GM03348 (cell line): ENCODE measurements around the gene AP2M1.
A peak's percentile ranks its signal among the peaks of the same experiment; 100 is the strongest.
"Not testable (repeated sequence)": the region's sequence is repeated elsewhere in the genome, so short reads cannot be mapped to it uniquely, and the experiment has no call there.

ENCODE experiments used
- DNase-seq: peaks from one replicate; pipeline ENCODE4 v3.0.0; 2012; ENCODE audit warnings: low spot score

Gene AP2M1

GRCh38 chr3:184174646-184175492 is at the start of gene AP2M1:
AP2M1 (plus strand) TSS chr3:184174855; CDS start chr3:184176994, 2,139 bp downstream.
- DNase-seq: peak; percentile 94

- no peak for DNase-seq
Measured at GRCh38 chr3:184126006-184126405, 48.6 kb upstream of the AP2M1 start.

- DNase-seq: peak; percentile 75
Measured at GRCh38 chr3:184129012-184129411, 45.6 kb upstream of the AP2M1 start.

GRCh38 chr3:184132945-184133344 is 41.7 kb upstream of the AP2M1 start:
- no peak for DNase-seq

GRCh38 chr3:184133840-184134745 is 40.6 kb upstream of the AP2M1 start:
- peak; percentile 81 for DNase-seq

GRCh38 chr3:184134746-184135148 is 39.9 kb upstream of the AP2M1 start:
- DNase-seq: no peak

- peak; percentile 94 for DNase-seq
Measured at GRCh38 chr3:184135149-184135910, 39.3 kb upstream of the AP2M1 start, which contains the start of gene EIF2B5. EIF2B5 (plus strand) TSS chr3:184135358; CDS start chr3:184135386, 28 bp downstream.

- no peak for DNase-seq
Measured at GRCh38 chr3:184135911-184136260, 38.8 kb upstream of the AP2M1 start.

- no peak for DNase-seq
Measured at GRCh38 chr3:184140436-184140835, 34.2 kb upstream of the AP2M1 start.

- no peak for DNase-seq
Measured at GRCh38 chr3:184142199-184142598, 32.5 kb upstream of the AP2M1 start.

GRCh38 chr3:184143327-184143726 is 31.3 kb upstream of the AP2M1 start:
- no peak for DNase-seq

- DNase-seq: no peak
Measured at GRCh38 chr3:184144505-184144904, 30.1 kb upstream of the AP2M1 start.

GRCh38 chr3:184145111-184145524 is 29.5 kb upstream of the AP2M1 start:
- peak; percentile 34 for DNase-seq

GRCh38 chr3:184145751-184146270 is 28.8 kb upstream of the AP2M1 start:
- no peak for DNase-seq

- no peak for DNase-seq
Measured at GRCh38 chr3:184148076-184148475, 26.6 kb upstream of the AP2M1 start.

- no peak for DNase-seq
Measured at GRCh38 chr3:184149123-184149522, 25.5 kb upstream of the AP2M1 start.

- not testable (repeated sequence) for DNase-seq
Measured at GRCh38 chr3:184149770-184150169, 24.9 kb upstream of the AP2M1 start.

GRCh38 chr3:184154885-184155643 is 19.6 kb upstream of the AP2M1 start, which contains the start of gene DVL3:
DVL3 (plus strand) TSS chr3:184155377; CDS start chr3:184155636, 259 bp downstream.
- peak; percentile 94 for DNase-seq

GRCh38 chr3:184155644-184156521 is 18.8 kb upstream of the AP2M1 start:
- peak; percentile 57 for DNase-seq

- DNase-seq: peak; percentile 84
Measured at GRCh38 chr3:184156522-184156955, 18.1 kb upstream of the AP2M1 start.
